ENCODE measurements around the gene EHD1. TPM values are rescaled to one million over a fixed set of nuclear protein-coding genes. Genes with fewer than 3 reads are reported as not detected.

The EHD1 gene
- total and polyA plus RNA-seq, 2 of the 8 experiments (the other 6 are each of a cell fraction or from before 2014, with no cell fraction given) = 31.5 to 42.9 TPM

GRCh38 chr11:64855596-64856304 lies 22.7 kb downstream of the EHD1 start (continued):
- TF ChIP-seq SAP30 (IDR thresholded peaks at IDR 0.05; ENCODE audit: insufficient read depth, insufficient replicate concordance, low read length) (no peak), TAF1 (IDR thresholded peaks at IDR 0.05; ENCODE audit: low read depth, low read length) (no peak), SIX5 (IDR thresholded peaks at IDR 0.05; ENCODE audit: low read depth, low read length) (no peak), PHF8 (conservative IDR thresholded peaks at IDR 0.05; ENCODE audit: low read depth, low read length) (no peak)
